Gastroesophageal sphincter (tissue), 4 donors: Measurements from ENCODE around the gene AAR2. TPM values are rescaled to one million over a fixed set of nuclear protein-coding genes. Genes with fewer than 3 reads are reported as not detected.

Experiments
- ATAC-seq: fragments of 150-250 bp; one replicate; pipeline ENCODE4 v1.9.1; 2016; ENCODE audit warnings: mild to moderate bottlenecking, moderate library complexity
- H3K27ac ChIP-seq, 4 donors: fragments of 200-600 bp; sonication (generic) in 3 of 4; 1 replicate in 3 of 4; 2 replicates in 1 of 4; pipeline ENCODE4 v1.5.1; 2016 to 2019
- H3K27me3 ChIP-seq: fragments of 200-600 bp; sonication (generic); one replicate; pipeline ENCODE4 v1.5.1; 2019
- H3K36me3 ChIP-seq, 2 donors: fragments of 200-600 bp; sonication (generic); one replicate each; pipeline ENCODE4 v1.5.1; 2019; ENCODE audit warnings: control low read depth in 1 of 2
- H3K4me1 ChIP-seq, 3 donors: fragments of 200-600 bp; sonication (generic); 1 replicate in 2 of 3; 2 replicates in 1 of 3; pipeline ENCODE4 v1.5.1; 2016 to 2019; ENCODE audit warnings: control low read depth in 2 of 3
- H3K4me3 ChIP-seq, 2 donors: fragments of 200-600 bp; sonication (generic); one replicate each; pipeline ENCODE4 v1.5.1; 2019; ENCODE audit warnings: mild to moderate bottlenecking in 1 of 2, moderate library complexity in 1 of 2
- H3K9me3 ChIP-seq, 3 donors: fragments of 200-600 bp; sonication (generic); one replicate each; pipeline ENCODE4 v1.5.1; 2017 to 2019; ENCODE audit warnings: control low read depth in 2 of 3
- EP300 ChIP-seq: sonication (generic); formaldehyde crosslinking; IDR thresholded peaks from one replicate; pipeline ENCODE4 v1.6.1; 2017; ENCODE audit warnings: antibody characterized with exemption, mild to moderate bottlenecking
- POLR2A ChIP-seq, 2 donors: fragments of 450-650 bp; IDR thresholded peaks; one replicate each; pipeline ENCODE4 v1.6.1; 2017; ENCODE audit warnings: antibody characterized with exemption in 2 of 2, mild to moderate bottlenecking in 2 of 2, moderate library complexity in 1 of 2
- POLR2AphosphoS5 ChIP-seq: sonication (generic); formaldehyde crosslinking; IDR thresholded peaks from one replicate; pipeline ENCODE4 v1.6.1; 2017; ENCODE audit warnings: antibody characterized with exemption
- WGBS, 2 donors: methylation state at CpG; one replicate each; pipeline ENCODE4 v1.1.5; 2018; ENCODE audit warnings: low coverage in 1 of 2; 5-methylcytosine and 5-hydroxymethylcytosine counted together
- total RNA-seq, 4 donors: library from RNA; depleted of rRNA; stranded (reverse); fragments of >200 nt; gene quantifications; one replicate each; pipeline ENCODE4 v1.1.0, GENCODE V29; 2016
- TF ChIP-seq, protein P1 (sequence below), 4 experiments: fragments of 200-600 bp in 2 of 4; fragments of 450-650 bp in 2 of 4; sonication (generic) in 1 of 4; IDR thresholded peaks; one replicate each; pipeline ENCODE4 v1.5.1; 2017 to 2019; ENCODE audit warnings: antibody characterized with exemption in 4 of 4, mild to moderate bottlenecking in 2 of 4, moderate library complexity in 2 of 4

The AAR2 gene
- total RNA-seq, 4 donors from 2014 or later, result 37.4 to 48.5 (median 38.9) TPM

DNA sequence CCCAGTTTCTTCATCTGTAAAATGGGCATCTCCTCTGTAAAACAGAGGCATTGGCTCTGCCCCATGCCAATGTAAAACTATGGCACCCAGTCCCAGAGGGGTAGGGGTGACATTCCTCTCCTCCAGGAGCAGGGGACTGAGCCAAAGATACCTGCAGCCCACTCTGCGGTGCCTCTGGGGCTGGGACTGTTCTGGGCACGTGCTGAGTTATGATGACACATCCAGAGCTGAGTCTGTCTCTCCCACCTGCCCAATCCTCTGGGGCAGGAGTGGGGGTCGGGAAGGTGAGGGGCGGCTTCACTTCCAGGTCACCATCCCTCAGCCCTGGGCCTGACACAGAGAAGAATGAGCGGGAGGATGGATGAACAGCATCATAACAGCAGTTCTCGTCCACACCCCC lies 29.9 kb downstream of the AAR2 start:
- no peaks in the 10 kb centered on the region for H3K9me3 ChIP-seq
- TF ChIP-seq POLR2AphosphoS5 (no peak), POLR2A (IDR thresholded peaks at IDR 0.05) (no peak), EP300 (no peak)
- TF ChIP-seq, protein P1, sequence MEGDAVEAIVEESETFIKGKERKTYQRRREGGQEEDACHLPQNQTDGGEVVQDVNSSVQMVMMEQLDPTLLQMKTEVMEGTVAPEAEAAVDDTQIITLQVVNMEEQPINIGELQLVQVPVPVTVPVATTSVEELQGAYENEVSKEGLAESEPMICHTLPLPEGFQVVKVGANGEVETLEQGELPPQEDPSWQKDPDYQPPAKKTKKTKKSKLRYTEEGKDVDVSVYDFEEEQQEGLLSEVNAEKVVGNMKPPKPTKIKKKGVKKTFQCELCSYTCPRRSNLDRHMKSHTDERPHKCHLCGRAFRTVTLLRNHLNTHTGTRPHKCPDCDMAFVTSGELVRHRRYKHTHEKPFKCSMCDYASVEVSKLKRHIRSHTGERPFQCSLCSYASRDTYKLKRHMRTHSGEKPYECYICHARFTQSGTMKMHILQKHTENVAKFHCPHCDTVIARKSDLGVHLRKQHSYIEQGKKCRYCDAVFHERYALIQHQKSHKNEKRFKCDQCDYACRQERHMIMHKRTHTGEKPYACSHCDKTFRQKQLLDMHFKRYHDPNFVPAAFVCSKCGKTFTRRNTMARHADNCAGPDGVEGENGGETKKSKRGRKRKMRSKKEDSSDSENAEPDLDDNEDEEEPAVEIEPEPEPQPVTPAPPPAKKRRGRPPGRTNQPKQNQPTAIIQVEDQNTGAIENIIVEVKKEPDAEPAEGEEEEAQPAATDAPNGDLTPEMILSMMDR (IDR thresholded peaks at IDR 0.05), result no peak
- WGBS, 2 donors, result 100% methylated on average over 1 of the region's 6 CpGs; no CpG with 5 or more reads in 1 of the 2 donors
- no peak overlapping the region for H3K27ac ChIP-seq
- no peaks in the 10 kb centered on the region for H3K4me1 ChIP-seq
- no peaks in the 10 kb centered on the region for H3K27me3 ChIP-seq
- no peak for ATAC-seq
- no peaks in the 10 kb centered on the region for H3K36me3 ChIP-seq
- no peak overlapping the region for H3K4me3 ChIP-seq

DNA sequence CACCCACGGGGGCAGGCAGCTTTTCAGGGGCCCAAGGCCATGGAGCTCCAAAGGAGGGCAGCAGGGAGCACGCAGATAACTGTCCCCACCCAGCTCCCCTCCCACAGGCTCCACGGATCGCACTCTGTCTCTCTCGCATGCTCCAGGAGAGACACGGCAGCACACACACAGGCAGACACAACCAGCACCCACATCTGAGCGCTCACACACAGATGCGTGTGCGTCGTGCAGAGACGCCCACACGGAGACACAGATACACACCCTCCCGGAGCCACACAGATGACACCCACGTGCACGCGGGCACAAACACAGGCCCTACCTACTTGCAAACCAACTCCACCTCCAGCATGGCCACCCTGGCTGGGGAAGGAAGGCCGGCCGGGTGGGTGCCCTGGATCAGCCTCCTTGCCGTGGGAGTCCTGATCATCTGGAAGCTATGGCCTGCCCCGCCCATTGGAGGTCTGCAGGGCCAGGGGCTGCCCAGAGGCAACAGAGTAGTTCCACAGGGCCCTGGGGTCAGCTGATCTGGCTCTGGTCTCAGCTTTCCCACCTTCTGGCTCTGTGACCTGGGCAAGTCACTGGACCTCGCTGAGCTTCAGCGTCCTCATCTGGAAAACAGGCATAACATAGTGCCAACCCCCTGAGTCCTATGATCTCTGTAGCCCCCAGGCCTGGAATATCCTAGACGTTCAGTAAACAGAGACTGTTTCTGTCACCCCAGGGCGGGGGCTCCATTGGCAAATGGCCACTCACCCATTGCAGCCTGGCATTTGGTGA lies 31.5 kb downstream of the AAR2 start:
- no peak overlapping the region for H3K4me3 ChIP-seq
- no peak overlapping the region for H3K27ac ChIP-seq
- no peaks in the 10 kb centered on the region for H3K4me1 ChIP-seq
- H3K27me3 ChIP-seq, result peaks cover 2% of the 10 kb centered on the region
- ATAC-seq, result no peak
- H3K36me3 ChIP-seq, result no peaks in the 10 kb centered on the region
- TF ChIP-seq POLR2A (IDR thresholded peaks at IDR 0.05), result no peak
- no peak for TF ChIP-seq POLR2AphosphoS5
- TF ChIP-seq, protein P1 (IDR thresholded peaks at IDR 0.05), result no peak
- no peak for TF ChIP-seq EP300
- H3K9me3 ChIP-seq, result no peaks in the 10 kb centered on the region
- WGBS, 2 donors, result 80 to 87% methylated on average over 1 to 9 of the region's 24 CpGs

DNA sequence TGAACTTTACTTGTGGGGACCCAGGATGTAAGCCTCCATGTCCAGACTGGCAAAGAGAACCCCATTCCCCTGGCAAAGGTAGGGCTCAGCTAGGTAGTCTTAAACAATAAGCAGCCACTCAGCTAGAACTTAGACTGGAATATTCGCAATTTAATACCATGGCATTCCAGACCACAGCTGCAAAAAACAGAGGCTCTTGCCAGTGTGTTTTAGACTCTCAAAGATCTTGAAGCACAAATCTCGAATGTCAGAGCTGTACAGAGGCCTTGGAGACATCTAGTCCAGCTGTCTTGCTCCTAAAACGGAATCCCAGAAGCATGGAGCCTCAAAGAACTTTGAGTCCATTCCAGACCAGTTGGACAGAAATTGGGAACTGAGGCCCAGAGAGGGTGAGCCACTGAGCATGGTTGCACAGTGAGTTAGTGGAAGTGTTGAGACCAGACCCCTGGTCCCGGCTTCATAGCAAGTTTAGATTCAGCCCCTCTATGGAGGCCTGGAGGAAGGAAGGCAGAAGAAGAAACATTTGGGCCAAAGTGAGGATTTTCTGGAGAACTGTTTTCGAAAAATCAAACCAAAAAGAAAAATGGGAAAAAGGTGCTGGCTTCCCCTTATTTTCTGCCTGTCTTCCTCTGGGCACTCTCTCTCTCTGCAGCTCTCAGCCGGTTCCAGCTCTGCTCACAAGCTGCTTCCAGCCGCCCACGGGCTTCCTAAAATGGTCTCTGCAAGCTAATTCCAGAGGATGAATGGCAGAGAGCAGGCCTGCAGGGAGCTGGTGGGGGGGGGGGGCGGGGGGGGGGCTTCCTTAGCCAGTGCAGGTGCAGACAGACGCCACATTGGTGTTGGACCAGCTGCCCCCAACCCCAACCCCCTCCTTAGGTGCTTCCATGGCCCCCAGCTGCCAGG lies 32.4 kb downstream of the AAR2 start:
- 50 to 55% methylated on average over 2 to 8 of the region's 10 CpGs for WGBS, 2 donors
- ATAC-seq, result no peak
- no peak overlapping the region for H3K27ac ChIP-seq
- TF ChIP-seq, protein P1 (IDR thresholded peaks at IDR 0.05), result no peak
- TF ChIP-seq POLR2AphosphoS5 (no peak), POLR2A (IDR thresholded peaks at IDR 0.05) (no peak), EP300 (no peak)
- H3K9me3 ChIP-seq, result no peaks in the 10 kb centered on the region
- no peak overlapping the region for H3K4me3 ChIP-seq
- H3K36me3 ChIP-seq, result no peaks in the 10 kb centered on the region
- no peaks in the 10 kb centered on the region for H3K4me1 ChIP-seq
- H3K27me3 ChIP-seq, result peaks cover 11% of the 10 kb centered on the region

DNA sequence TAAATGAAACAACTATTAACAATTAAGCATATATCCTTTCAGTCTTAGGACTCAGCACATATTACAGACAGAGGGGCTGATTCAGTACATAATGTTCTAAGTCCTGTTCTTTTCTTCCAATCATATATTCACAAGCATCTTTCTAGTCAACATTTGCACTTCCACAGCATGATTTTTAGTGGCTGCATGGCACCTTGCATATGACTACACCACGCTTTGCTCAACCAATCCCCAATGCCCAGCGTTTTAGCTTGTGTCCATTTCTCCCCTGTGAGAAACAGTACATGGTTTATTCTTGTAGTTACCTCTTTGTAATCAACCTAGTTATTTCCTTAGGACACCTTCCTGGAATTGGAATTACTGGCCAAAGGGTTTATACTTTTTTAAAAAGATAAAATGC lies 33.2 kb downstream of the AAR2 start:
- ATAC-seq, result no peak
- Histone ChIP-seq H3K27ac (no peak overlapping the region), H3K4me1 (no peaks in the 10 kb centered on the region), H3K9me3 (no peaks in the 10 kb centered on the region), H3K4me3 (no peak overlapping the region), H3K27me3 (peaks cover 20% of the 10 kb centered on the region), H3K36me3 (no peaks in the 10 kb centered on the region)
- no peak for TF ChIP-seq EP300
- TF ChIP-seq POLR2A (IDR thresholded peaks at IDR 0.05), result no peak
- TF ChIP-seq, protein P1 (IDR thresholded peaks at IDR 0.05), result no peak
- TF ChIP-seq POLR2AphosphoS5, result no peak
- WGBS, 2 donors, result 68 to 85% methylated on average over 2 of the region's 2 CpGs
